ENCODE results near the gene SERPINA6. TPM values are rescaled to one million over a fixed set of nuclear protein-coding genes. Genes with fewer than 3 reads are reported as not detected.
"Not testable (repeated sequence)": the region's sequence is repeated elsewhere in the genome, so short reads cannot be mapped to it uniquely, and the experiment has no call there.

SERPINA6 gene
- polyA plus RNA-seq (2013): not detected in 2 replicates

- Histone ChIP-seq H3K4me3 (ENCODE audit: low read depth, low read length) (no peak within 1 kb of the TSS), H2BK12ac (ENCODE audit: low read length) (no peak within 1 kb of the TSS), H3K4ac (ENCODE audit: low read depth, low read length) (no peak within 1 kb of the TSS), H4K91ac (ENCODE audit: low read depth, low read length) (no peak within 1 kb of the TSS), H3K9ac (ENCODE audit: low read length) (no peak within 1 kb of the TSS), H3K27me3 (ENCODE audit: insufficient read depth, low read length) (no peaks in the 10 kb centered on the region), H2AK5ac (ENCODE audit: low read length) (no peak within 1 kb of the TSS), H3K79me1 (ENCODE audit: low read length) (no peaks in the 10 kb centered on the region), H3K27ac (ENCODE audit: low read depth, low read length) (no peak within 1 kb of the TSS), H3K36me3 (ENCODE audit: control insufficient read depth in 1 of 2, insufficient read depth in 2 of 2, low read length in 2 of 2) (no peaks in the 10 kb centered on the region), H3K23ac (ENCODE audit: low read length) (no peak within 1 kb of the TSS), H2AFZ (ENCODE audit: insufficient read depth, low read length, poor library complexity) (no peak within 1 kb of the TSS), H4K8ac (ENCODE audit: low read depth, low read length) (no peak within 1 kb of the TSS), H3K79me2 (ENCODE audit: control insufficient read depth, insufficient read depth, low read length, poor library complexity) (no peaks in the 10 kb centered on the region), H3K4me2 (ENCODE audit: low read length) (no peak within 1 kb of the TSS), H4K12ac (ENCODE audit: low read depth, low read length) (no peak within 1 kb of the TSS), H3K9me3 (ENCODE audit: insufficient read depth, low read depth, low read length) (peaks cover 2% of the 10 kb centered on the region), H2BK120ac (ENCODE audit: insufficient read depth, low read length, poor library complexity) (no peak within 1 kb of the TSS), H3K14ac (ENCODE audit: low read length) (no peak within 1 kb of the TSS), H3K4me1 (ENCODE audit: control insufficient read depth in 1 of 2, insufficient read depth in 2 of 2, low read length in 2 of 2) (no peaks in the 10 kb centered on the region), H2BK5ac (ENCODE audit: low read depth, low read length, poor library complexity) (no peak within 1 kb of the TSS), H3K18ac (ENCODE audit: low read length) (no peak within 1 kb of the TSS)
- DNase-seq: no peak
- no CpG with 5 or more reads among the region's 15 CpGs for WGBS (ENCODE audit: extremely low coverage, insufficient coverage, insufficient read length)
Measured at GRCh38 chr14:94322648-94323570, at the start of gene SERPINA6. TSS of gene SERPINA6 (minus strand) at chr14:94323336. CDS start at chr14:94314648, 8,688 bp downstream.

GRCh38 chr14:94372021-94372605 lies 49.0 kb upstream of the SERPINA6 start:
- Histone ChIP-seq H2AFZ (ENCODE audit: insufficient read depth, low read length, poor library complexity) (no peak overlapping the region), H3K79me2 (ENCODE audit: control insufficient read depth, insufficient read depth, low read length, poor library complexity) (no peaks in the 10 kb centered on the region), H2BK120ac (ENCODE audit: insufficient read depth, low read length, poor library complexity) (no peak overlapping the region), H2BK5ac (ENCODE audit: low read depth, low read length, poor library complexity) (no peak overlapping the region), H3K27me3 (ENCODE audit: insufficient read depth, low read length) (no peaks in the 10 kb centered on the region), H3K36me3 (ENCODE audit: control insufficient read depth in 1 of 2, insufficient read depth in 2 of 2, low read length in 2 of 2) (no peaks in the 10 kb centered on the region), H3K79me1 (ENCODE audit: low read length) (no peaks in the 10 kb centered on the region), H3K27ac (ENCODE audit: low read depth, low read length) (no peak overlapping the region), H4K12ac (ENCODE audit: low read depth, low read length) (no peak overlapping the region), H3K4me2 (ENCODE audit: low read length) (no peak overlapping the region), H3K4me3 (ENCODE audit: low read depth, low read length) (no peak overlapping the region), H4K8ac (ENCODE audit: low read depth, low read length) (no peak overlapping the region), H3K4me1 (ENCODE audit: control insufficient read depth in 1 of 2, insufficient read depth in 2 of 2, low read length in 2 of 2) (peaks cover 2% of the 10 kb centered on the region in 2 experiments), H3K23ac (ENCODE audit: low read length) (no peak overlapping the region), H2AK5ac (ENCODE audit: low read length) (no peak overlapping the region), H4K91ac (ENCODE audit: low read depth, low read length) (no peak overlapping the region), H3K4ac (ENCODE audit: low read depth, low read length) (no peak overlapping the region), H3K9me3 (ENCODE audit: insufficient read depth, low read depth, low read length) (no peaks in the 10 kb centered on the region), H3K14ac (ENCODE audit: low read length) (no peak overlapping the region), H2BK12ac (ENCODE audit: low read length) (no peak overlapping the region), H3K9ac (ENCODE audit: low read length) (no peak overlapping the region), H3K18ac (ENCODE audit: low read length) (no peak overlapping the region)
- no peak for DNase-seq
- WGBS (ENCODE audit: extremely low coverage, insufficient coverage, insufficient read length): no CpG with 5 or more reads among the region's 13 CpGs

GRCh38 chr14:94370524-94370910 lies 47.4 kb upstream of the SERPINA6 start:
- no peak overlapping the region for H3K4ac ChIP-seq (ENCODE audit: low read depth, low read length)
- H4K91ac ChIP-seq (ENCODE audit: low read depth, low read length): no peak overlapping the region
- no peak overlapping the region for H3K27ac ChIP-seq (ENCODE audit: low read depth, low read length)
- no CpG with 5 or more reads among the region's 6 CpGs for WGBS (ENCODE audit: extremely low coverage, insufficient coverage, insufficient read length)
- no peak overlapping the region for H3K14ac ChIP-seq (ENCODE audit: low read length)
- H3K27me3 ChIP-seq (ENCODE audit: insufficient read depth, low read length): no peaks in the 10 kb centered on the region
- H3K4me1 ChIP-seq (ENCODE audit: control insufficient read depth in 1 of 2, insufficient read depth in 2 of 2, low read length in 2 of 2): peaks cover 2% of the 10 kb centered on the region in 2 experiments
- H2AK5ac ChIP-seq (ENCODE audit: low read length): no peak overlapping the region
- H4K8ac ChIP-seq (ENCODE audit: low read depth, low read length): no peak overlapping the region
- no peak overlapping the region for H3K9ac ChIP-seq (ENCODE audit: low read length)
- H3K9me3 ChIP-seq (ENCODE audit: insufficient read depth, low read depth, low read length): no peaks in the 10 kb centered on the region
- no peak overlapping the region for H4K12ac ChIP-seq (ENCODE audit: low read depth, low read length)
- H3K79me1 ChIP-seq (ENCODE audit: low read length): no peaks in the 10 kb centered on the region
- H2BK12ac ChIP-seq (ENCODE audit: low read length): no peak overlapping the region
- DNase-seq: no peak
- H2BK120ac ChIP-seq (ENCODE audit: insufficient read depth, low read length, poor library complexity): no peak overlapping the region
- no peaks in the 10 kb centered on the region for H3K79me2 ChIP-seq (ENCODE audit: control insufficient read depth, insufficient read depth, low read length, poor library complexity)
- no peaks in the 10 kb centered on the region for H3K36me3 ChIP-seq (ENCODE audit: control insufficient read depth in 1 of 2, insufficient read depth in 2 of 2, low read length in 2 of 2)
- H3K23ac ChIP-seq (ENCODE audit: low read length): no peak overlapping the region
- no peak overlapping the region for H2AFZ ChIP-seq (ENCODE audit: insufficient read depth, low read length, poor library complexity)
- H3K4me3 ChIP-seq (ENCODE audit: low read depth, low read length): no peak overlapping the region
- H2BK5ac ChIP-seq (ENCODE audit: low read depth, low read length, poor library complexity): no peak overlapping the region
- no peak overlapping the region for H3K4me2 ChIP-seq (ENCODE audit: low read length)
- H3K18ac ChIP-seq (ENCODE audit: low read length): no peak overlapping the region

- not testable (repeated sequence) for H2BK12ac ChIP-seq (ENCODE audit: low read length); H3K18ac ChIP-seq (ENCODE audit: low read length); H3K79me2 ChIP-seq (ENCODE audit: control insufficient read depth, insufficient read depth, low read length, poor library complexity); DNase-seq; H3K9me3 ChIP-seq (ENCODE audit: insufficient read depth, low read depth, low read length); H4K91ac ChIP-seq (ENCODE audit: low read depth, low read length); H2BK120ac ChIP-seq (ENCODE audit: insufficient read depth, low read length, poor library complexity); H3K14ac ChIP-seq (ENCODE audit: low read length); H2BK5ac ChIP-seq (ENCODE audit: low read depth, low read length, poor library complexity); H4K12ac ChIP-seq (ENCODE audit: low read depth, low read length); H3K4ac ChIP-seq (ENCODE audit: low read depth, low read length); H3K79me1 ChIP-seq (ENCODE audit: low read length); H3K27me3 ChIP-seq (ENCODE audit: insufficient read depth, low read length); H3K36me3 ChIP-seq (ENCODE audit: control insufficient read depth in 1 of 2, insufficient read depth in 2 of 2, low read length in 2 of 2); H3K4me2 ChIP-seq (ENCODE audit: low read length); H2AK5ac ChIP-seq (ENCODE audit: low read length); H3K23ac ChIP-seq (ENCODE audit: low read length); H3K27ac ChIP-seq (ENCODE audit: low read depth, low read length); H2AFZ ChIP-seq (ENCODE audit: insufficient read depth, low read length, poor library complexity); H4K8ac ChIP-seq (ENCODE audit: low read depth, low read length); H3K4me1 ChIP-seq (ENCODE audit: control insufficient read depth in 1 of 2, insufficient read depth in 2 of 2, low read length in 2 of 2); H3K4me3 ChIP-seq (ENCODE audit: low read depth, low read length); H3K9ac ChIP-seq (ENCODE audit: low read length)
- no CpG with 5 or more reads among the region's 22 CpGs for WGBS (ENCODE audit: extremely low coverage, insufficient coverage, insufficient read length)
Measured at GRCh38 chr14:94369766-94370523, 46.8 kb upstream of the SERPINA6 start.

All from trophoblast cell (in vitro differentiated cells and primary cell).